Fibroblast of peridontal ligament (primary cell): ENCODE results near the gene RBM19.

ENCODE experiments used
- DNase-seq: peaks from one replicate; pipeline ENCODE4 v3.0.0-alpha.2; 2010; ENCODE audit errors: extremely low read depth

The RBM19 gene

GRCh38 chr12:113882690-113883089 is 83.4 kb downstream of the RBM19 start:
- DNase-seq, result no peak

DNA sequence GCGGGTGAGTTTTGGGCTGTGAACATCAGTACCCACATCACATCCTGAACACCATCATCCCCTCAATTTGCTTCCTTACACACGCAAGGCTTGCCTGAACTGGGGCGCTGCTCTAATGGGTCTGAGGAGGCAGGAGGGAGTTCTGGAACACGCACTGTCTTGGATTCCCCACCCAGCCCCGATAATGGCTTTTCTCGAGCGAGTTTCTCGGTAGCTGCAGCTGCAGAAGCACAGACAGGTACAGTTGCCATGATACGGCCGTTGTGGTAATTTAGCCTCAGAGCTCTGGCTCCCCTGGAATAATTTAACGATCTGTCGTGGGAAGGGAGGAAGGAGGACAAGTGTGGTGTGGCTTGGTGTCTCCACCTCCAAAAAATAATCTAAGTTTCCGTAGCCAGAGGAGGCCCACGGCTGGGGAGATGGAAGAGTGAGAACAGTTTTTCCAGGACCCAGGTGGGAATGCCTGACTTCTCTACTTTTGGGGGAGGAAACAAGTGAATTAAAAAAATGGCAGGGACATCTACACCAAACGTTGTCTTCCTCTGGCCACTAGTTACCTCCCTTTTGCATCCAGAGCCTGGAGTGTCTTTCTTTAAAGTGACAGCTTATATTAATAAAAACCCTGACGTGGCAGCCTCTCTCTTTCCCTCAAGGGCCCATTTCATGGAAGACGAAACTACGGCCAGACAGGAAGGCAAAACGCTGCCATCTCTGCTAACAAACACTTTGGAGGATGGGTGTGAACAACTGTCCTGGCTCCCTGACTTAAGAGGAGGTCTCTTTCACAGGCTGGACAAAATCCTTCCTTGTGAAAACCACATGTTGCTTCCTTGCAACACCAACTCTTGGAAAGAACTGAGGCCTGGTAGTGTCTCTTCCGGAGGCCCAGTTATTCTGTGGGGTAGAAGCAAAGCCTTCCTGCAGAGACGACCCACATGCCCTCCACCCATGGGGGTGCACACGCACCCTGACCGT is 84.8 kb downstream of the RBM19 start:
- DNase-seq, result no peak

DNA sequence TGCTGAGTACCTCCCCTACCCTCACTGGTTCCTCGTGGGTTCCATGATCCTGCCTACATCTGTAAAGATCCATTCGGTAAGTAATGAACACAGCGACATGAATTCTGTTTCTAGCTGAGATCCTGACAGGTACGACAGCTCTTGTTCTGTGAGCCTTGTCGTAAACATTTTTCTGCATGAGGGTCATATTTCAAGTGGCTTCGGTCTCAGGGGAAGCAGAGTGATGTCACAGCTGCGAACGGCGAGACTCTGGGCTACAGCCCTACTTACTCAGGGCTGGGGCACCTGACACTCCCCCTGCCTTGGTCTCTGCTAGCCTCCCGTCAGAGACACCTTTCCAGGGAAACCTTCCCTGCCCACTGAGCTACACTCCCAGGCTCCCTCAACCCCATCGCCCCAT is 85.8 kb downstream of the RBM19 start:
- no peak for DNase-seq

DNA sequence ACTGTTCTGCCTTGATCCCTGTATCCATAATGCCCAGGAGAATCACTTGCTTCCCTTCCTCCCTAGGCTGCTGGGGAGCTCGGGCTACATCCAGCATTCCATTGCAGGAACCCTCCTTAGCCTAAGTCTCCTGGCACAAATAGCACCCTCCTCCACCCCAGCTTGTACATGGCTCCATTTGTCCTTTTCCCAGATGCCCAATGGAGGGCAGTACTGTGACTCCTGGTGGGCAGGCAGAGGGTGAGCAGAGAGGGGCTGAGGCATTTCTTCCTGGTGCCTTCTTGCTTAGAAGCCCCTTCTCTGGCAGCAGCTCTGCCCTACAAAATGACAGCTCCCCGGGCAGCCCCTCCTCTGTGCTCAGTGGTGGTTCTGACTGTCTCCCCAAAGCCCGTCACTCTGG is 86.5 kb downstream of the RBM19 start:
- no peak for DNase-seq

DNA sequence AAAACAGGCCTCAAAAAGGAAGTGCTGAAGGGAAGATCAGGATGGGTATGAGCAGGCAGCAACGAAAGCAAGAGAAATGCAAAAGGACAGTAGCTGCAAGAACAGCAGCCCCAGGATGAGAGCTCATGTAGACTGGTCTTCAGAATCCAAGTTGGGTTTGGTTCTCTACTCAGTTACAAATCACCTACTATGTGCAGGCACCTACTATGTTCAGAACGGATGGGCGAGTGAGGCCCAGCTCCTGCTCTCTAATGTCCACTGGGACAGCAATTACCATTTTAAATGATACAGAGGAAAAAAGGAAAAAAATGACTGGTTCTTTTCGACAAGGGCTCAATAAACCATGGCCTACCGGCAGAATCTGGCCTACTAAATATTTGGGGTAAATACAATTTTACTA is 88.5 kb downstream of the RBM19 start:
- DNase-seq, result no peak

GRCh38 chr12:113876160-113876559 is 90.0 kb downstream of the RBM19 start:
- DNase-seq, result no peak

DNA sequence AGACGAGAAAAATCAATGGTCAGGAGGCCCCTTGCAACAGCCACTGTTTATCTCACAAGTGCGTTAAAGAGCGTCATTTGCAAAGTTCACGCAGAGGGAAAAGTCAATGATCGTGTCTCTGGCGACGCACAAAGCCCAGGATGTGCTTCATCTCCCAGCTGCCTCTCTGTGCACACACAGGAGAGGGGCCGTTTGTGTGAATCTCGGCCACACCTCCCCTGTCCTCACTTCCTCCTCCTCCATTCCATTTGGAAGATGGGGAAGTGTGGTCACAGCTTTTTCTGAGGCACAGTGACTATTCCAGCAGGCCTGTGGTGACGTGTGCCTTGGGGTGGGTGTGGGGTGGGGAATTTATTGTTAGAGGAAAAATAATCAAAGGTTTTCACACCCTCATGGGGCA is 90.4 kb downstream of the RBM19 start:
- DNase-seq, result no peak

DNA sequence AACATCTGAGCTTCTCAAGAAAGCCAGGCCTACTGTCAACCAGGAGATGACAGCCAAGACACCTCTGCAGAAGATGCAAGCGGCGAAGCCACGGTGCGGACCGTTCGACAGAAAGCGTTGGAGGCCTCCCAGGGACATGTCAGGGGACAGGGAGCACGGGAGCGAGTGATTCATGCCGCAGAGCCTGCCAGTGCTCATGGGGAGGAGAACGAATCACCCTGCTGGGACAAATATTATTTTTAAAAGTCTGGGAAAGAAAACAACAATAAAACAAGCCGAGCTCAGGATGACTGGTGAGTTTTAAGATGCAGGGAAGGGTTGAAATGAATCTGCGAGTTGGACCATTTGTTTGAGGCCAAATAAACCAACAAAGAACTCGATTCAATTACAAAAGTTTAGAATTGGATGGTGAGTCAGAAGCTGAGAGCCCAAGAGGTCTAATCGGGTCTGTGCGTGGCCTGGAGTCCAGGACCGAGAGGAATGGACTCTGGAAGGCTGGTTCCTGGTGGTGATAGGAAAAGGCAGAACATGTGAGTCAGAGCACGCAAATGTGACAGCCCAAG is 91.0 kb downstream of the RBM19 start:
- DNase-seq, result peak; percentile 64

- no peak for DNase-seq
Observed at GRCh38 chr12:113874326-113874725, 91.8 kb downstream of the RBM19 start.

GRCh38 chr12:113873740-113874139 is 92.4 kb downstream of the RBM19 start:
- DNase-seq, result no peak

- no peak for DNase-seq
Observed at GRCh38 chr12:113870890-113871289, 95.2 kb downstream of the RBM19 start.

- no peak for DNase-seq
Observed at GRCh38 chr12:113870035-113870434, 96.1 kb downstream of the RBM19 start.

DNA sequence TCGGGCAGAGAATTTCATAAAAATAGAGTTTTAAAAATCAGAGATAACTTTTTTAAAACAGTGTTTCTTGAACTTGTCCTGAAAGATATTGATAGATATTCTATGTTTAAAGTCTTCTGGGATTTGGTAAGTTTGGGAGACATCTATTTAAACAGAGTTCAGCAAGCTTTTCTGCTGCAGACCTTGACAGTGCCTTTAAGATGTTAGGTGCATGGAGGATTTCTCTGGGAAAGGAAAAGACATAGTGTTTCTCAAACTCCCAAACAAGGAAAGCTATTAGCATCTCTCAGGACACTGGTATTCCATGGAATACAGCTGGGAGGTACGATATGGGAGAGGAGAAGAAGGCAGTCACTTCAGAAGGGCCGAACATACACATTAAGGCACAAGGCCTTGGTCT is 97.8 kb downstream of the RBM19 start:
- no peak for DNase-seq

DNA sequence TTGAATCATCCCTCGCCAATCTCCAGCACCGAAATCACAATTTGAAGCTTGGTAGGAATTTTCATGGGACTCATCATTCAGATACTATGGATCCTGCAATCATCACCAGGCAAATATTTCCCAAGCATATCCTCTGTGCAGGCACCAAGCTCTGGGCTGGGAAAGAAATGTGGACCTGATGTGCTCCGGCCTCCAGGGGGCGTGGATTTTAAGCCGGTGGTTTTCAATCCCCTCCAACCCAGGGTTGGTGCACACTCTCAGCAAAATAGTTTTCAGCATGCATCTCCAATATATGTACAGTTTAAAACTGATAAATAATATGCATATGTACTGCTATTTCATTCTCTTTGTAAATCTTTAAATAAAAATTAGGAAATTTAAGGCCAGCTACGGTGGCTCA is 98.9 kb downstream of the RBM19 start:
- DNase-seq, result no peak

DNA sequence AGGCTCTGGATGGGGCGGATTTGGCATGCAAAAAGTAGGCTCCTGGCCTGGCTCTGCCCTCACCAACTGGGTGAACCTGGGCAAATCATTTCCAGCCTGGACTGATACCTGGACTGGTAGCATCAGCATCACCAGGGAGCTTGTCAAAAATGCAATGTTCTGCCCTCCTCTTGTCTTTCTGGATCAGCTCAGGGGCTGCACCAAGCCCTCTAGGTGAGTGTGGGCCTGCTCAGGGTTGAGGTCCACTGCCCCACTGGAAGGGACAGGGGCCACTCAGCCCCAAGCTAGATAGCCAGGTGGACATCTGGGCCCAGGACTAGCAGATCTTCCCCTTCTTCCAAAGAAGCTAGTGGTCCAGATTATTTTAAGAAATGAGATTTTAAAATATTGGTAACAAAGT is 99.6 kb downstream of the RBM19 start:
- DNase-seq, result no peak

DNA sequence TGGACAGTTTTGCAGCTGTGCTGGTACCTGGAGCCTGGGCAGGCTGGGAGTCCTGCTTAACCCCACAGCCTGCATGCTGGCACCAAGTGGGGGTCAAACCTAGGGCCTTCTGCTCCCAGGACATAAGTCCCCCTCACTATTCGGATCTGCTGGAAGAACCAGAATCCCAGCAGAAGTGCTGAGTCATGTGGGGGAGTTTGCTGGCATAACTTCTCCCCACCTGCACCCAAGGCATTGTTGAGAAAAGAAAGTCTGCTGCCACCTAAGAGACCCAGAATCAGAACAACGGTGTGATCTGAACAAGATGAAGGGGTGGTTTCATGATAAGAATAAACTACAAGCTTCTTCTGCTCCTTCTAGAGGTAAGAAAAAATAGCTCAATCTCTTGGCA is 102.7 kb downstream of the RBM19 start:
- DNase-seq, result no peak

GRCh38 chr12:113862590-113863454 is 103.3 kb downstream of the RBM19 start:
- DNase-seq, result peak; percentile 76

DNA sequence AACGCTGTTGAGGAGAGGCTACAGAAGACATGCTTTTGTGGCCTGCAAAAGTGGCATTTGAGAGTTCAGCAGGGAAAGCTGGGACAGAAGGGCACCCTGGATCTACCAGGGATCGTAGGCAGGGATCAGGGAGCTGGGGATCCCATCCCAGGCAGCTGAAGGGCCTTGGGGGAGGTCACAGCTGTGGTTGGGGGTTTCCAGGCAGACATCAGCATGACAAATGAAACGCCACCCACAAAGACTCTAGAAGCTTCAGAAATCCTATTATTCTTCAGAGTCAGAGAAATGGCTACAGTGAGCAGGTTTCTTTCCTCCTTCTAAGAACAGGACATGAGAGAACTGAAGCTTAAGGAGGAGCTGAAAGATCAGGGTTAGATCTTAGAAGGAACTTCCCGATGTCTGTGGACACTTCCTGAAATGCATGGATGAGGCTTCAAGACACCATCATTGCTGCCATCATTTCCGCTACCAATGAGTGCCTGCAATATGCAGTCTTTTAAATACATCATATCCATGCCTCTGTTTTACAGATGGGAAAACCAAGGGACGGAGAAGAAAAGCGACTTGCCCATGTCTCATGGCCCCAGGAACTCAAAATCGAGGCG is 104.3 kb downstream of the RBM19 start:
- no peak for DNase-seq

DNA sequence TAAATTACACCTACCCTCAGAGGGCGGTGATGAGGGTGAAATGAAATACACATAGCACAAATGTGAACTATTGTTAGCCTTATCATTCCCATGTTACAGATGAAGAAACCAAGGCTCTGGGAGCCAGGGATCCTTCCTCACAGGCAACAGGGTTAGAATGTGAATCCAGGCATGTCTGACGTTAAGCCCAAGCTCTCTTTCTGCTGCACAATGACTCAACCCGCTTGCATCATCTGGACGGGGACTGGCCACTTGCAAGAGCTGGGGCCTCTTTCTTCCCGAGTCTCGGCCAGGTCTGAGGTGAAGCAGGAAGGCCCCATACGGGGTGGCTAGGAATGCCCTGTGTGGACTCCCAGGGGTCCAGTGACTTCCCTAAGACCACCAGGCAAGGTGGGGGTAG is 105.2 kb downstream of the RBM19 start:
- peak; percentile 85 for DNase-seq

- no peak for DNase-seq
Observed at GRCh38 chr12:113860059-113860820, 105.9 kb downstream of the RBM19 start.

GRCh38 chr12:113858841-113859386 is 107.2 kb downstream of the RBM19 start:
- DNase-seq, result no peak
